CD4-positive, alpha-beta T cell treated with Interleukin-4 for 1 hour (primary cell): ENCODE results near the gene SLC9A9.

Source experiments
- DNase-seq, 2 donors: peaks; one replicate each; pipeline ENCODE4 v3.0.0-alpha.2; 2020 to 2022

The SLC9A9 gene

DNA sequence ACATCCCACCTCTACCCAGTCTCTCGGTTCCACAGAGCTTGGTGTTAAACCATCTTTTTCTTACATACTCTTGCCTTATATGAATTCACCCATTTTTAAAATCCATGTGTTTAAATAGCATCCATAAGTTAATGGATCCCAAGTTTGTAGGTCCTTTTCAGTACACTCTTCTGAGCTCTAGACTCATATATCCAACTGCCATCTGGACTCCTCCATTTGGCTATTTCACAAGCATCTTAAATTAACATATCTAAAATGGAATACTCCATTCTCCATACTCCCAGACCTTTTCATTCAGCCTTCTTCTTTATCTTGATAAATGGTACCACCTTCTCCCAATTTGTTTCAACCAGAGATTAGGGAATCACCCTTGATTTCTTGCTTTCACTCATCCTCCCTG lies 615.3 kb downstream of the SLC9A9 start:
- no peak for DNase-seq

DNA sequence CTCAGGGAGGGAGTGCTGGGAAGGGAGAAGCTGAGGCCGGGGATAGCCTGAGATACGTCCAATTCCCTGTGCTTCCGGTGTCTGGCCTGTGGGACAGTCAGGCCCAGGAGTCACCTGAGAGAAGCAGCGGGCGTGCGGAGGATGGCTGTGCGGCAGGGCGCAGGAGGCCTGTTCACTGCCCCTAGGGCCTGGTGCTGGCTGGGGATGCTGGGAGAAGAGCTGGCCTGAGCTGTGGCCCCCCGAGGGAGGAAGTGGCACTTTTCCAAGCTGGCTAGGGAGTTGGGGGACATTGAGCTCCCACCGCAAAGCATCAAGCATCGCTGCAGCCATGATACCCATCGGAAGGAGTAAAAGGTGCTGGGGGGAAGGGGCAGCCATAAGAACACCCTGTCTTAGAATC lies 619.9 kb downstream of the SLC9A9 start:
- no peak for DNase-seq

DNA sequence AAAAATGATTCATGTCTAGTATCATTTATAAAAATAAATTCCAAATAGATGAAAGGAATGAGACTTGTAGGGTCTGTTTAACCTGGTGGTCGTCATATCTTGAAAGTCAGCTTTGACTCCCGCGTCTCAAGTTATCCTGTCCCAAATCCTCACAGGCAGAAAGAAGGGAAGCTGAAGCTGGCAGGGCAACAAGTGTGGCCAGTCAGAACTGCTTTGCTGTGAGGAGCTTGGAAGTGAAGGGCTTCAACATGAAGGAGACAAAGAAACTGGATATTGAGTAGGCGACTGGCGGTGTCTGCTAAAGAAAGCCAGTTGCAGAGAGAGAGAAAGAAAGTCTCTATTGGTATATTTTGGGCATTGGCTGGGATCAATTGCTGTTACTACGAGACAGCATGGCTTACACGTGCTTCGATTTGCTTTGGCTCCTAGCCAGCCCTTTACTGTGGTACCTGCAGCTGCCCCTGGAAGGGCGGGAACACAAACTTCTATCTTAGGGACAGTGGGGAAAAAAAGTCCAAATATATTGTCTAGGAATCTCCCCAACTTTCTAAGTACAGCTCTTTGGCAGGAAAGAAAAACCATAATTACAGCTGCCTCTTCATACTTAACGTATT lies 621.5 kb downstream of the SLC9A9 start:
- DNase-seq, result no peak

DNA sequence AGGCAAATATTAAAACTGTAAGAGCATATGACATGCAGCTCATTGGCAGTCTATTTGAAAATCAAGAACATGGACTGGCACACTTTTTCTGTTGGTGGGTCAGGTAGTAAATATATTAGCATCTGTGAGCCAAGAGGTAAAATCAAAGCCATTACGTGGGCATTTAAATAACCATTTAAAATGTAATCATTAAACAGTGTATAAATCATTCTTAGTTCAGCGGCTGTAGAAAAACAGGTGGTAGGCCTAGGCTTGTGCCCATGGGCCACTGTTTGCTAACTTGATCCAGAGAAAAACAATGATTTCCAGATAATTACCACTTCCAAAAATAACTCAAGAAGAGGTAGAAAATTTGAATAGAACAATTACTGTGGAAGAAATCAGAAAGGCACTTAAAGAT lies 623.6 kb downstream of the SLC9A9 start:
- DNase-seq, result no peak

DNA sequence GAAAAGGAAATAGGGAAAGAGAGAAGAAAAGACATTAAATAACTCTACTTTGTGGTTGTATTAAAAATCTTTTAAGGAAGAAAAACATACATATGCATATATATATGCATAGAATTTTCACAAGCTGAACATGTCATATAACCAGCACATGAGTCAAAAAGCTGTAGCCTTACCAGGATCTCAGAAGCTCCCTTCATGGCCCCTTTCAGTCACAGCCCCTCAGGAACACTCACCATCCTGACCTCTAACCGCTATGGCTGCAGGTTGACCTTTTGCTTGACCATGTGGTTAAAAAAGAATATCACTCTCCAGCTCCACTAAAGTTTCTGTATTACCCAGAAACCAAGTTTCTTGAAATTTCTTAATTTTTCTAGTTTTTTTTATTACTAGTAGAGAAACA lies 625.3 kb downstream of the SLC9A9 start:
- no peak for DNase-seq

DNA sequence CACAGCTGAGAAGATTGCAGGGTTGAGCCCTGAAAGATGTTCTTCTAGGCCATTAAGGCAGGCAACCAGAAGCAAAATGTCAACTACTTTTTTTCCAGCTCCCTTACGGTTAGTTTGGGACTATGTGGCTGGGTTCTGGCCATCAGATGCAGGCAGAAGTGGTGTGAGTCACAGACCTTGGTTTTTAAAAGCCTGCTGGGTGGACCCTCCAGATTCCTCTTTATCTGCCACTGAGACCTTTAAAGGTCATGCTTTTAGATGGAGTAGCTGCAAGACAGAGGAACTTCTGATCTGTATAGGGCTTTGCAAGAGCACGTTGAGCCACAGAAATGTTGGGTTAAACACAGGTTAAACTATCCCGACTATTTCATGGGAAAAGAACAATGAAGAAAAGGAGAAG lies 625.8 kb downstream of the SLC9A9 start:
- no peak for DNase-seq

DNA sequence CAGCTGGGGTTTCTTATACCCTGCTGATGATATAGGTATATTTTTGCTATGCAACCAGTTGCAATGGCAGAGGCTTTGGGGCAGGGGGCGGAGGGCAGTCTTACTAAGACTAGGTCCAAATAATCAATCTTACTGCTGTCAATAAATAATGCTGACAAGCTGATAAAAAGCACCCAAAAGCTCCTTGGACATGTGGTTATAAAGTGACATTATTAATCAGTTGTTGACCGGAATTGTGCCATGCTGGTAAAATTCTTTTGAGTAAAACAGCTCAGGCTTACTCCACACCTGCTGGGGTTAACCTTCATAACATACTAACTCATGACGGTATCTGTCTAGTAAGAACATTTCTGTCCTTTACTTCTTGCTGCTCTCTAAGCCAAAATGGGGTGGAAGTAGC lies 626.8 kb downstream of the SLC9A9 start:
- DNase-seq, result no peak

DNA sequence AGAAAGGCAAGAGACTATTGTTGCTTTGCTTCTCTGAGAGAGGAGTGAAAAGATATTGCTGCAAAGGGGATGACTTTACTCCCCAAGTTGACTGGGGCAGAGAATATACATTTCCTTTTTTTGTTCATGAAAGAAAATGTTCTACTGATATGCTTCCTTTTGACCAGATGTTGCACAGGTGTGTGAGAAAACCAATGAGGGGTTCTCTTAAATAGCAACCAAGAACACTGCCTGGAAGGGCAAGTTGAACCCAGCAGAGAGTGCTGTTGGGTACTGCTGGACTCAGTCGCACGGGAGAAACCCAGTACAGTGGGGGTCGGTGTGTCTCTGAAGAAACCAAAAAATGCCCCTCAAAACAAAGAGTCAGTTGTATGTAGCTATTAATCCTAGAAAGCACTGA lies 627.5 kb downstream of the SLC9A9 start:
- no peak for DNase-seq

DNA sequence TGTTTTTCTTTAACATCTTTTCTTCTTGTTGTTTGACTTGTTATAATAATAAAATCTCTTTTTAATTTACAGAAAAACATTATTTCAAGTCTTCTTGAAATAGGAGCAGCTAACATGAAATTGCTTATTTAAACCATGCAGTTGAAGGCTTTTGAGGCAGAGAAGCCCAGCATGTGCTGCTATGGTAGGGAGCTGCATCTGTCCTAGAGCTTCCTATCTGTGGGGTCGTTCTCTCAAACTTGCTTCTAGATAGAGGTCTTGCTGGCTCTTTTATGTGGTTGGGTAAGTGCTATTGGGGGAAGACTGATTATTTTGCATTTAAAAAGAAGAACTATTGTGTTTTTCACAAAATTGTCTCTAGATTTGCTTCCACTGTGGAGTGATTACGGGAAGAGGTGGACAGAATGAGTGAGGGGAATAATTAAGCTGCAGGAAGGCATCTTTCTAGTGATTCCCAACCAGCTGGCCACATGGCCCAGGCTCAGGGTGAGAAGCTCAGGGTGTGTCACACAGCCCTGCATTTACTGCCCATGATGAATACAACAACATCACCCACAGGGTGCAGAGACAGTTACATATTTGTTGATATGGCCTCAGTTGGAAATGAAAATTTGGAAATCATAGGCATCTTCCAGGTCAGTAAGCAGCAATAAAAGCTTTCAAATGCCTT lies 630.0 kb downstream of the SLC9A9 start:
- no peak for DNase-seq

DNA sequence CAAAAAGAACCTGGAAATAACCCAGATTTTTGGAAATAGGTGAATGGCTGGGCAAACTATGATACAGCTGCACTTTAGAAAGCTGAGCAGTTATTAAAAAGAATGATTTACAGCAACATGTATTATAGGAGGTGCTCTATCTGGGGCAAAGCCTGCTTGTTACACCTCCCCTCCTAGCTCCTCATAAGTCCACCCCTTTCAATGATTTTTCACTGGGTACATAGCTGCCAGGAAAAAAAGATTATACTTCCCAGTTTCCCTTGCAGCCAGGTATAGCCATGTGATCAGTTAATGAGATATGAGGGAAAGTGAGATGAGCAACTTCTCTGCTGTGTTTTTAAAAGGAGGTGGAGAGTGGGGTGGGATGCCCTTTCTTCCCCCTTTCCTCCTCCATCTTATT lies 631.0 kb downstream of the SLC9A9 start:
- DNase-seq, result no peak

DNA sequence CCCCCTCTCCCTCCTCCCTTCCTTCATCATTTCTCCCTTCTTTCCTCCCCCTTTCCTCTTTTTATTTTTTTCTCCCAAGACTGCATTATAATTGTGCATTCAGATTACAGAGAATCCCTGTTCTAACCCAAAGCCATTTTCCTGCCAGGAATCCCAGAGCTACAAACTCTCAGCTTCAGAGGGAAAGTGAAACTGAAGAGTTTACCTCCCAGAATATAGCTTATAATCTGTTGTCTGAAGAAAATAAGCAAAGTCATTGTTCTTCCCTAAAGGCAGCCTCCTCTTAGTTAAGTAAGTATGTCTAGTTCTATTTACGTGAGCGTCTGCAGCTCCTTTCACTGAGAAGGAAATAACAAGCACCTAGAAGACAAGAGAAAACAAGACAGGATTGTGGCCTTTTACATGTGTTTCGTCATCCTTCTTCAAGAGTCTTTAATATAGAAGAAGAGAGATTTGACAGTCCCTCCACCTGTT lies 631.5 kb downstream of the SLC9A9 start:
- DNase-seq, result no peak
